NCI-H226 (cell line): ENCODE measurements around the gene MIGA2.
"Not testable (repeated sequence)": the region's sequence is repeated elsewhere in the genome, so short reads cannot be mapped to it uniquely, and the experiment has no call there.

ENCODE experiments used
- DNase-seq: peaks from one replicate; pipeline ENCODE4 v3.0.0-alpha.2; 2015

The MIGA2 gene

DNA sequence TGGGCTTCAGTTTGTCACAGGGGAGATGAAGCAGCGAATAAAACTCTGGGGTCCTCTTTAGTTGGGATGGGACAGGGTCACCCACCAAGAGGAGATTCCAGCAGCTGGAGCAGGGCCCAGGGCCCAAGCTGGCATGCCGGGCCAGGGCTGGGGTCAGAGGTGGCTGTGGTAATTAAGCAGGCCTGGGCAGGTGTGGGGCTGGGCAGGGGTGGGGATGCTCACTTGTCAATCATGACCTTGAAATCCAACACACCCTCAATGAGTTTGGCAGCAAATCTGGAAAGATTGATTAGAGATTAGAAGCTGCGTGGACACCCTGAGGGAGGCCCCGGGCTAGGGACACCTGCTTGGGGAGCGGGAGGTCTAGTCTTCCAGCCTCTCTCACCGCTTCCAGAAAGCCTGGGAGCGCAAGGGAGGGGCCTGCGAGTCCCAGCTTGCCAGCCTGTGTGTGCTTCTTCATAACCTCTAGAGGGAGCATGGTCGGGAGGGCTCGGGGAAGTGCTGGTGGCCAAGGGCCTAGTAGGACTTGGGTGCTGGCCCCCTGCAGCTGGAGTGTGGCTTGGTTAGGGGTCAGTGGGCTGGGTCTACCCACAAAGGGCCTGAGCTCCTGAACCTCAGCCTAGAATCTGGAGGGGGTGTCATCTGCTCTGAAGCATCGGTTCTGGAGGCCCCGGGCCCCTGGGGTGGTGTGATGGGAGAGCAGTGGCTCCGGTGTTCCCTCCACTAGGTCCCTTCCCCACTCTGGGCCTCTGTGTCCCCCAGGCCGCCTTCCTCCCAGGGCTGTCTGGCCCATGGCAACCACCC, 66.6 kb downstream of the MIGA2 start:
- DNase-seq: peak; percentile 27

DNA sequence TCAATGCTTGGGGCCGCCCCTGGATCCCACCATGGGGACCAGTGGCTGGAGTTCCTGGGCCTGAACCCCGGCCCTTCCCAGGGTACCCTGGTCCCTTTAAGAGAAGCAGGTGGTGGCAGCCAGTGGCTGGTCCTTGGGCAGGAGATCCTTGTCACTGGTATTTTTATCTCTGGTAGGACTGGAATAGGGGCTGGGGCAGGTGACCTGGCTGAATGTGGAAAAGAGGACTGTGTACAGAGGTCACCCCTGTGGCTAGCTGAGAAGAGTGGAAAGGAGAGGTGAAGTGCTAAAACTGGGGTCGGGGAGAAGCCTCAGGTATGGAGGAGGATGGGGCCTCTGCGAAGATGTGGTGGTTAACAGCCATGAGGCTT, 67.2 kb downstream of the MIGA2 start:
- DNase-seq: no peak

- no peak for DNase-seq
Observed at GRCh38 chr9:129104051-129104450, 67.6 kb downstream of the MIGA2 start.

- DNase-seq: no peak
Observed at GRCh38 chr9:129105857-129106694, 69.7 kb downstream of the MIGA2 start.

- DNase-seq: no peak
Observed at GRCh38 chr9:129107651-129108050, 71.2 kb downstream of the MIGA2 start.

DNA sequence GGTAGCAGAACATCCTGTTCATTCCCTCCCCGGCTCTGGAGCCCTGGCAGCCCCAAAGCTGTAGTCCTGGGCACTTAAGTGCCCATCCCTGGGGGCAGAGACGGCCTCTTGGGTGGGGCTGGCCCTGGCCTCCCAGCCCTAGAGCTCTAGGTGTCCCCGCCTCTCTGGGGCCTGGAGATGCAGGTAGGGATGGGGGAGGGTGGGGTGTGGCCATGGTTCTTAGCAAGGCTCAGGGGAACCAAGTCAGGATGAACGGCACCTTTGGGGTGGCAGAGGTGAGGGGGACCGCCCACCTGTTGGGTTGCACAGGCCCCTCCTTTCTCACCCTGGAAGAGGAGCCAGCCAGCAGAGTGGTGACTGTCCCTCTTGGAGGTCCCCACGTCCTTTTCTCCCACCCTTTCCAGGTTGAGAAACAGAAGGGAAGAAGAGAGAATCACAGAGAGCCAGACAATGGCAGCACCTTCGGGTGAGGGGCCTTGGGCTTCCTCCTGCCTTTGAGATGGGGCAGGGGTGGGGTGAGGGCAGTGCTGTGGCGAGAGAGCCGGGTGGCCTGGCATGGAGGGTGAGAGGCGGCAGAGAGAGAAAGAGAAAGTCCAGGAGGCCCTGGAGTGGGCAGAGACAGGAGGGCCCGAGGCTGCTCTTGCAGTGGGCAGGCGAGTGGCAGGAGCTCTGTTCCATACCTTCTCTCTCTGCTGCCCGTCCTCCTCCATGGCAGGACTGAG, 71.8 kb downstream of the MIGA2 start:
- DNase-seq: no peak

GRCh38 chr9:129108805-129109536, 72.5 kb downstream of the MIGA2 start:
- no peak for DNase-seq

- no peak for DNase-seq
Observed at GRCh38 chr9:129109537-129109903, 73.1 kb downstream of the MIGA2 start.

DNA sequence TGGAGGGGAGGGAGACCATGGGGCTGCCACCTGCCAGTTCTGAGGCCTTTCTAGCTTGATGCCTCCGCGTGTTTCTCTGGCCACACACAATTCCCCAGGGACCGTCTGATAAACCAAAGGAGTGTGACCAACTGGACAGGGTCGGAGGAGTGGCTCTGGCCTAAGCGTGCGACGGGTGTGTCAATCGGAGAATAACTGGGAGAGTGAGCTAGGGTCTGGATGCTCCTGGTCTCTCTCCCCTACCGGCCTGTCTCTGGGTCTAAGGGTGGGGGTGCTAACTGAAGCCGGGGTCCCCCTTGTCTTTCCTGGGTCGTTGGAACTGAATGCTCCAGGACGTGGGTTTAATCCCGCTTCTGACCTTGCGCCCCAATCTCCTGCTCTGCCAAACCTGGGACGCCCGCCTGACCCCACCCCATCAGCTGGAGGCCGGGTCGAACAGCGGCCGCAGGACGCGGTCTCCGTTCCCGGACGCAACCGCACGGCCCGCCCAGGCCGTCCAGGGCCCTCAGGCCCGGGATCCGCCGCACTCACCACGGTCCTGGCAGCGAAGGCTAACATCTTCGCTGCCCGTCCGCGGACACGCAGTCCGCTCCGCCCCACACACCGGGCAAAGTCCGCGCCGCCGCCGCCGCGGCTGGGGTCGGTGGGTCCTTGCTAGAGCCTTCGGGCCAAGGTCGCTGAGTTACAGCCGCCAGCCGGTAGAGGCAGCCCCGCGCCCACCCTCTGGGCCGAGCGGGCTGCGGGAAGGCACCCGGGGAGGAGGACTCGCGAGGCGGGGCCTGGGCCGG, 73.7 kb downstream of the MIGA2 start:
- no peak for DNase-seq

GRCh38 chr9:129110740-129111527, 74.5 kb downstream of the MIGA2 start, which contains the start of the genes CRAT and PTPA:
TSS of gene CRAT (minus strand) at chr9:129110793. CDS start at chr9:129110509, 284 bp downstream.
TSS of gene PTPA (plus strand) at chr9:129111415. CDS start at chr9:129111601, 186 bp downstream.
- DNase-seq: peak; percentile 79

DNA sequence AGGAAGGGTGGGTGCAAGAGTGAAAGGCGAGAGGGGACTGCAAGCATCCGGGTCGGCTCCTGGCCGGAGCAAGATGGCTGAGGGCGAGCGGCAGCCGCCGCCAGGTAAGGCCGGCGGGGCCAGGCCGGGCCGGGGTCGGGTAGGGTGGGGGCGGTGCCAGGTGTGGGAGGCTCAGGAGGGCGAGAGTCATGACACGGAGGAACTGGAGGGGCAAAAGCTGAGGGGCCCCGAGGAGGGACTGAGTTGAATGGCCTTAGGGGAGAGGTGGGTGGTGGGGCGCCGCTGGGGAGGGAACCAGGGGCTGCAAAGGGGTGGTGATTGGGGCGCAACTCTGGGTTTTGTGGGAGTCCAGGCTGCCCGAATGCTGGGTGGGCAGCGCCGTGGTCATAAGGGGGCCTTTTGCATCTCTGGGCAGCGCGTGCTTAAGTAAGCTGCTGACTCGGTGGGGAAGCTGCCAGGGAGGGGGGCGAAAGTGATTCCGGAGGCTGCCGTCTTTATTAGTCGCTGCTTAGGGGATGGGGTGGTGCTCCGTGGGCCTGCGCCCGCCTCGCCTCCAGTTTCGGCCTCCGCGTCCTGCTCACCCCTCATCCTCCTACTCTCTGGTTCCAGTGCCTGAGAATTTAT, 75.2 kb downstream of the MIGA2 start:
- no peak for DNase-seq

- not testable (repeated sequence) for DNase-seq
Observed at GRCh38 chr9:129112526-129112925, 76.1 kb downstream of the MIGA2 start.

DNA sequence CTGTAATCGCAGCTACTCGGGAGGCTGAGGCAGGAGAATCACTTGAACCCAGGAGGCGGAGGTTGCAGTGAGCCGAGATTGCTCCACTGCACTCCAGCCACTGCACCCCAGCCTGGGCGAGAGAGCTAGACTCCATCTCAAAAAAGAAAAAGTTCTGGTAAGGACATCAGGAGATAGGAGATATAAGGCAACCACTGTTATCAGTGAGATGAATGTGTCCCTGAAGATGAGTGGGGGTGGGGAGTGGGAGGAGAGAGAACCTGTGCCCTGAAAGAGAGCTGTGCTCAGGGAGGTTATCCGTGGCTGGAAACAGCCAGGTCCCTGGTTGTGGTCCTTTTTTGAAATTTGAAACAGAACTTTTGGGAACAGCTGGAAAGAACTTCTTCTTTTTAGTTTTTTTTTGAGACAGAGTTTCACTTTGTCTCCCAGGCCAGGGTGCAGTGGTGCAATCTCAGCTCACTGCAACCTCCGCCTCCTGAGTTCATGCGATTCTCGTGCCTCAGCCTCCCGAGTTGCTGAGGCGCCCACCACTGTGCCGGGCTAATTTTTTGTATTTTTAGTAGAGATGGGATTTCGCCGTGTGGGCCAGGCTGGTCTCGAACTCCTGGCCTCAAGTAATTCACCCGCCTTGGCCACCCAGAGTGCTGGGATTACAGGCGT, 77.3 kb downstream of the MIGA2 start:
- no peak for DNase-seq

DNA sequence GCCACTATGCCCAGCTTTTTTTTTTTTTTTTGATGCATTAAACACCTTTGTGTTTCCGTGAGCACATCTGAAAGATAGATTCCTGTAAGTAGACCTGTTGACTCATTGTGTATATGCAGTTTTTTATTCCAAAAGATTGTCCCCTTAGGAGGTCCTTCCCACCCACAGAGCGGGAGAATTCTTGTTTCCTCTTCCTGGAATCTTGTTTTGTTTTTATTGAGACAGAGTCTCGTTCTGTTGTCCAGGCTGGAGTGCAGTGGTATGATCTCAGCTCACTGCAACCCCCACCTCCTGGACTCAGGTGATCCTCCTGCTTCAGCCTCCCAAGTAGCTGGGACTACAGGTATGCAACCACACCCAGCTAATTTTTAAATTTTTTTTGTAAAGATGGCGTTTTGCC, 82.4 kb downstream of the MIGA2 start:
- no peak for DNase-seq

DNA sequence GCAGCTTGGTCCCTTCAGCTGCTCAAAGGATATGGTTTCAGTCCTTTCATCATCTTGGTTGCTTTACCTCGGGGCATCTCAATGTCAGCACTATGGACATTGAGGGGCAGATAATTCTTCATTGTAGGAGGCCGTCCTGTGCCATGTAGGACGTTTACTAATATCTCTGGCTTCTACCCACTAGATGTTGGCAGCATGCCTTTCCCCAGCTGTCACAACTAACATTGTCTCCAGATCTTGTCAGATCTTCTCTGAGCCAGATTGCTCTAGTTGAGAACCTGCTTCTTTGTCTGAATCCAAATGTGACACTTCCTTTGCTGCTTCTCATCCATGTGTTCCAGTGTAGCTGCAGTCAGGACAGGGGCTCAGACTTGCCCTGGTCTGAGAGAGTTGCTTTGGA, 85.1 kb downstream of the MIGA2 start:
- DNase-seq: no peak
